Upper lobe of left lung (tissue), 6 donors: ENCODE measurements around the gene CXCL16. TPM values are rescaled to one million over a fixed set of nuclear protein-coding genes. Genes with fewer than 3 reads are reported as not detected.
A peak's percentile ranks its signal among the peaks of the same experiment; 100 is the strongest.

ENCODE experiments used
- ATAC-seq, 2 donors: fragments of 200-7000 bp; cut with Tn5 transposase; one replicate each; pipeline ENCODE4 v1.9.1; 2022; ENCODE audit warnings: mild to moderate bottlenecking in 2 of 2, moderate library complexity in 2 of 2; ENCODE audit not compliant: low FRiP score in 2 of 2
- DNase-seq, 2 donors: peaks; one replicate each; pipeline ENCODE4 v3.0.0-alpha.2; 2019 to 2020
- H3K27ac ChIP-seq, 4 donors: fragments of 200-600 bp; sonication (generic); one replicate each; pipeline ENCODE4 v1.5.1; 2016 to 2019
- H3K27me3 ChIP-seq, 4 donors: fragments of 200-600 bp; sonication (generic); one replicate each; pipeline ENCODE4 v1.5.1; 2017 to 2019
- H3K36me3 ChIP-seq, 4 donors: fragments of 200-600 bp; sonication (generic); one replicate each; pipeline ENCODE4 v1.5.1; 2016 to 2019
- H3K4me1 ChIP-seq, 4 donors: fragments of 200-600 bp; sonication (generic); one replicate each; pipeline ENCODE4 v1.5.1; 2018 to 2019
- H3K4me3 ChIP-seq, 4 donors: fragments of 200-600 bp; sonication (generic); one replicate each; pipeline ENCODE4 v1.5.1; 2017 to 2019; ENCODE audit warnings: mild to moderate bottlenecking in 2 of 4, moderate library complexity in 1 of 4
- H3K9me3 ChIP-seq, 4 donors: fragments of 200-600 bp; sonication (generic); one replicate each; pipeline ENCODE4 v1.5.1; 2018 to 2019
- EP300 ChIP-seq, 4 donors: sonication (generic); formaldehyde crosslinking; IDR thresholded peaks; one replicate each; pipeline ENCODE4 v1.5.1; 2017; ENCODE audit warnings: antibody characterized with exemption in 4 of 4, control low read depth in 2 of 4
- POLR2A ChIP-seq, 4 donors: fragments of 450-650 bp; IDR thresholded peaks; one replicate each; pipeline ENCODE4 v1.5.1; 2016 to 2017; ENCODE audit warnings: antibody characterized with exemption in 4 of 4, mild to moderate bottlenecking in 2 of 4
- POLR2AphosphoS5 ChIP-seq, 2 donors: sonication (generic); formaldehyde crosslinking; IDR thresholded peaks; one replicate each; pipeline ENCODE4 v1.5.1; 2017; ENCODE audit warnings: antibody characterized with exemption in 2 of 2
- WGBS, 2 donors: methylation state at CpG; one replicate each; pipeline ENCODE4 v1.1.5; 2017 to 2018; 5-methylcytosine and 5-hydroxymethylcytosine counted together
- total RNA-seq, 6 donors: library from RNA; depleted of rRNA in 4 of 6; stranded (reverse); fragments of >200 nt in 4 of 6; gene quantifications; one replicate each; pipeline versions ENCODE4 v1.1.0 to v1.2.1, GENCODE V29; 2016 to 2021
- TF ChIP-seq, protein P1 (sequence below), 6 experiments: fragments of 450-650 bp in 4 of 6; fragments of 200-600 bp in 2 of 6; sonication (generic) in 2 of 6; IDR thresholded peaks; one replicate each; pipeline ENCODE4 v1.5.1; 2016 to 2019; ENCODE audit warnings: antibody characterized with exemption in 6 of 6
- donor health status: DM: no; HTN: no; CAD: no; lungs with moderate emphysema.
- donor health status: DM: no; HTN: yes; CAD: no; lungs with severe emphysema.

CXCL16 gene
- total RNA-seq, 6 donors from 2014 or later, result 62.9 to 281 (median 122) TPM

DNA sequence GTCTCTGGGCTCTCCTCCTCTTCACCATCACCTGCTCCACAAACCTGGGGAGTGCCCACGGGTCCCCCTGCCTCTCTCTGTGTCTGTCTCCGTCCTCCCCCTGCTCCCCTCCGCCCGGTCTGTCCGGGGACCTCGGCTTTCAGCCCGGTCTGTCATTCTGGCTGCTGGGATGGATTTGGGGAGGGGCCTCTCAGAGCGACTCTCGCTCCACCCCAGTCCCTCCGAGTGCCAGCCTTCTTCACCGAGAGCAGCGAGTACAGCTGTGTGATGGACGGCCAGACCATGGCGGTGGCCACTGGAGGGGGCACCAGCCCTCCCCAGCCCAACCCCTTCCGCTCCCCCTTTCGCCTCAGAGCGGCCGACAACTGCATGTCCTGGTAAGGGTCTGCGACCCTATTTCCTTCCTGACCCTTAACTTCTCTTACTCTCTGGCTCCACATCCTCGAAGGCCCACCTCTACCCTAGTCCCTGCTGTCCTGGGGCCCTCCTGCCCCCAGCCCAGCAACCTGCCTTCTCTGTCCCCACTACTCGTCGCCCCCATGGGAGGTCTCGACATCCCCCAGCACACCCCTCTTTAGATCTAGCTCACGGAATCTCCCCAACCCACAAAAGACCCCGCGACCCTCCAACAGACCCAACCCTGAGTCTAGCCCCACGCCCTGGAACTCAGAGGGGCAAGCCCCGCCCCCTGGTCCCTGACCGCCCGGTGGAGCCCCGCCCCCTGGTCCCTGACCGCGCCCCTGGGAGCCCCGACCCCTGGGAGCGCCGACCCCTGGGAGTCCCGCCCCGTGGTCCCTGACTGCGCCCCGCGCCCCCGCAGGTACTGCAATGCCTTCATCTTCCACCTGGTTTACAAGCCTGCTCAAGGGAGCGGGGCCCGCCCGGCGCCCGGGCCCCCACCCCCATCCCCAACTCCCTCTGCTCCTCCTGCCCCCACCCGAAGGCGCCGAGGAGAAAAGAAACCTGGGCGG, 5.6 kb upstream of the CXCL16 start:
- Histone ChIP-seq H3K36me3 (no peaks in the 10 kb centered on the region), H3K4me3 (no peak overlapping the region), H3K9me3 (no peaks in the 10 kb centered on the region), H3K27me3 (no peaks in the 10 kb centered on the region), H3K27ac (no peak overlapping the region), H3K4me1 (peaks cover 6 to 22% (median 14%) of the 10 kb centered on the region in 4 donors)
- WGBS, 2 donors, result 25 to 36% methylated on average over 23 to 45 of the region's 51 CpGs
- peak in 1 of 2 donors; percentile 85 for DNase-seq
- no peak for ATAC-seq
- no peak for TF ChIP-seq POLR2A (IDR thresholded peaks at IDR 0.05)
- TF ChIP-seq EP300 (IDR thresholded peaks at IDR 0.05), result no peak
- TF ChIP-seq, protein P1, sequence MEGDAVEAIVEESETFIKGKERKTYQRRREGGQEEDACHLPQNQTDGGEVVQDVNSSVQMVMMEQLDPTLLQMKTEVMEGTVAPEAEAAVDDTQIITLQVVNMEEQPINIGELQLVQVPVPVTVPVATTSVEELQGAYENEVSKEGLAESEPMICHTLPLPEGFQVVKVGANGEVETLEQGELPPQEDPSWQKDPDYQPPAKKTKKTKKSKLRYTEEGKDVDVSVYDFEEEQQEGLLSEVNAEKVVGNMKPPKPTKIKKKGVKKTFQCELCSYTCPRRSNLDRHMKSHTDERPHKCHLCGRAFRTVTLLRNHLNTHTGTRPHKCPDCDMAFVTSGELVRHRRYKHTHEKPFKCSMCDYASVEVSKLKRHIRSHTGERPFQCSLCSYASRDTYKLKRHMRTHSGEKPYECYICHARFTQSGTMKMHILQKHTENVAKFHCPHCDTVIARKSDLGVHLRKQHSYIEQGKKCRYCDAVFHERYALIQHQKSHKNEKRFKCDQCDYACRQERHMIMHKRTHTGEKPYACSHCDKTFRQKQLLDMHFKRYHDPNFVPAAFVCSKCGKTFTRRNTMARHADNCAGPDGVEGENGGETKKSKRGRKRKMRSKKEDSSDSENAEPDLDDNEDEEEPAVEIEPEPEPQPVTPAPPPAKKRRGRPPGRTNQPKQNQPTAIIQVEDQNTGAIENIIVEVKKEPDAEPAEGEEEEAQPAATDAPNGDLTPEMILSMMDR (IDR thresholded peaks at IDR 0.05), result no peak
- no peak for TF ChIP-seq POLR2AphosphoS5 (IDR thresholded peaks at IDR 0.05)

- no peak overlapping the region for H3K4me3 ChIP-seq
- TF ChIP-seq POLR2A (IDR thresholded peaks at IDR 0.05), result no peak
- no peak for TF ChIP-seq POLR2AphosphoS5 (IDR thresholded peaks at IDR 0.05)
- TF ChIP-seq, protein P1 (IDR thresholded peaks at IDR 0.05), result no peak
- no peak overlapping the region for H3K27ac ChIP-seq
- no peaks in the 10 kb centered on the region for H3K9me3 ChIP-seq
- 90 to 95% methylated on average over 9 of the region's 9 CpGs for WGBS, 2 donors
- H3K4me1 ChIP-seq, result peaks cover 8 to 30% (median 17%) of the 10 kb centered on the region in 4 donors
- ATAC-seq (no peak), DNase-seq (no peak)
- H3K36me3 ChIP-seq, result no peaks in the 10 kb centered on the region
- no peaks in the 10 kb centered on the region for H3K27me3 ChIP-seq
These were observed 4.2 kb upstream of the CXCL16 start for GRCh38 chr17:4743898-4744297.

- Histone ChIP-seq H3K4me3 (no peak overlapping the region), H3K36me3 (no peaks in the 10 kb centered on the region), H3K9me3 (no peaks in the 10 kb centered on the region), H3K27me3 (no peaks in the 10 kb centered on the region), H3K4me1 (peaks cover 11 to 32% (median 18%) of the 10 kb centered on the region in 4 donors), H3K27ac (no peak overlapping the region)
- no peak for TF ChIP-seq POLR2A (IDR thresholded peaks at IDR 0.05)
- TF ChIP-seq EP300 (IDR thresholded peaks at IDR 0.05), result no peak
- TF ChIP-seq POLR2AphosphoS5 (IDR thresholded peaks at IDR 0.05), result no peak
- TF ChIP-seq, protein P1 (IDR thresholded peaks at IDR 0.05), result no peak
- 95 to 99% methylated on average over 8 of the region's 8 CpGs for WGBS, 2 donors
- ATAC-seq (no peak), DNase-seq (no peak)
These were observed 3.5 kb upstream of the CXCL16 start for GRCh38 chr17:4743216-4743615.

DNA sequence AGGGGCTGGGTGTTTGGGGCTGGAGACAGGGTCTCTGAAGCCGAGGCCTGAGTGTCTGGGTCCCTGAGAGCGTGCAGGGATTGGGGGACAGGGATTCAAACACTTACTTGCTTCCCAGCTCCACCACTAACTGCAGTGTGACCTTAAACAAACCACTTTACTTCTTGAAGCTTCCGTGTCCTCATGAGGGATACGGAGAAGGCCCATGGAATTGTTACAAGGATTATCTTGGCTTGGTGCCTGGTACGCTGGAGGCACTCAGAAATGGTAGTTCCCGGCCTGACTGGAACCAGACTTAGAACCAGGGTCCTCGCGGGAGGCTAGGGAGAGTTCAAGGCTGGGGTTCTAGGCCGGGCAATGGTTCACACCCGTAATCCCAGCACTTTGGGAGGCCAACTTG, 2.9 kb upstream of the CXCL16 start:
- ATAC-seq (no peak), DNase-seq (no peak)
- Histone ChIP-seq H3K4me3 (no peak overlapping the region), H3K27ac (no peak overlapping the region), H3K4me1 (peaks cover 9 to 32% (median 17%) of the 10 kb centered on the region in 4 donors), H3K27me3 (no peaks in the 10 kb centered on the region), H3K9me3 (no peaks in the 10 kb centered on the region), H3K36me3 (no peaks in the 10 kb centered on the region)
- WGBS, 2 donors, result 75 to 76% methylated on average over 4 to 9 of the region's 10 CpGs
- no peak for TF ChIP-seq POLR2AphosphoS5 (IDR thresholded peaks at IDR 0.05)
- TF ChIP-seq EP300 (IDR thresholded peaks at IDR 0.05), result no peak
- TF ChIP-seq, protein P1 (IDR thresholded peaks at IDR 0.05), result no peak
- TF ChIP-seq POLR2A (IDR thresholded peaks at IDR 0.05), result no peak
